Cerebellar cortex (tissue), 1 donor: ENCODE measurements around the gene KNSTRN.

Source experiments
- DNase-seq: peaks from one replicate; pipeline ENCODE4 v3.0.0-alpha.2; 2015; ENCODE audit warnings: low spot score

Gene KNSTRN

GRCh38 chr15:40435023-40435709 lies 52.6 kb downstream of the KNSTRN start:
- DNase-seq: no peak

GRCh38 chr15:40435710-40436089 lies 53.2 kb downstream of the KNSTRN start:
- no peak for DNase-seq

- no peak for DNase-seq
Measured at GRCh38 chr15:40436116-40436891, 53.8 kb downstream of the KNSTRN start.

GRCh38 chr15:40436892-40437751 lies 54.6 kb downstream of the KNSTRN start:
- peak; percentile 60 for DNase-seq

GRCh38 chr15:40437752-40438687 lies 55.5 kb downstream of the KNSTRN start:
- DNase-seq: peak; percentile 47

GRCh38 chr15:40438712-40439111 lies 56.2 kb downstream of the KNSTRN start:
- no peak for DNase-seq

- peak; percentile 51 for DNase-seq
Measured at GRCh38 chr15:40439461-40439959, 57.0 kb downstream of the KNSTRN start.

GRCh38 chr15:40439960-40440742 lies 57.6 kb downstream of the KNSTRN start:
- DNase-seq: peak; percentile 47

GRCh38 chr15:40440743-40441564 lies 58.4 kb downstream of the KNSTRN start, which contains the start of gene BAHD1:
TSS of gene BAHD1 (plus strand) at chr15:40440953. CDS start at chr15:40458465, 17,512 bp downstream.
- DNase-seq: peak; percentile 95

GRCh38 chr15:40441565-40442531 lies 59.3 kb downstream of the KNSTRN start:
- no peak for DNase-seq

GRCh38 chr15:40443255-40443654 lies 60.7 kb downstream of the KNSTRN start:
- no peak for DNase-seq

- DNase-seq: no peak
Measured at GRCh38 chr15:40443846-40444245, 61.3 kb downstream of the KNSTRN start.
